ENCODE data around the gene MPDZ.

Gene MPDZ

DNA sequence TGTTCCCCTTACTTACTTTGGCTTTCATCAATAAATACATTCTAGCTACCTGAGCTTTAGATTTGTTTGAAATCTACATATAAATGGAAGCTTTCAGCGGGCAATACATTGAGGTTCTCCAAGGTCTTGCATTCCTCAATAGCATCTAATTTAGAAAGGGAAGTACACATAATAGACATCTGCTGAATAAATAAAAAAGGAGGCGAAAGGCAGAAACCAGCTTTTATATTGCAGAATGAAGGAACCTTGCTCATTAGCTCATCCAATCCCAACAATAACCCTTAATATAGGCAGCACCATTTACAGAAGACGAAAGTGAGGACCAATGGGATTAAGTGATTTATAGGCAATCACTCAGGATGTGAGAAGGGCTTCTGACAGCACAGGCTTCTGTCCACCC lies 147.5 kb downstream of the MPDZ start:
- H3K27ac ChIP-seq (replicated peaks): no peak overlapping the region
- no peak for TF ChIP-seq GABPA (IDR thresholded peaks at IDR 0.05; ENCODE audit: low read depth)
- no peak for TF ChIP-seq POLR2AphosphoS5 (IDR thresholded peaks at IDR 0.05; ENCODE audit: low read depth)
- no peak for TF ChIP-seq SPI1 (IDR thresholded peaks at IDR 0.05; ENCODE audit: borderline replicate concordance, low read depth)
- TF ChIP-seq, protein P1, sequence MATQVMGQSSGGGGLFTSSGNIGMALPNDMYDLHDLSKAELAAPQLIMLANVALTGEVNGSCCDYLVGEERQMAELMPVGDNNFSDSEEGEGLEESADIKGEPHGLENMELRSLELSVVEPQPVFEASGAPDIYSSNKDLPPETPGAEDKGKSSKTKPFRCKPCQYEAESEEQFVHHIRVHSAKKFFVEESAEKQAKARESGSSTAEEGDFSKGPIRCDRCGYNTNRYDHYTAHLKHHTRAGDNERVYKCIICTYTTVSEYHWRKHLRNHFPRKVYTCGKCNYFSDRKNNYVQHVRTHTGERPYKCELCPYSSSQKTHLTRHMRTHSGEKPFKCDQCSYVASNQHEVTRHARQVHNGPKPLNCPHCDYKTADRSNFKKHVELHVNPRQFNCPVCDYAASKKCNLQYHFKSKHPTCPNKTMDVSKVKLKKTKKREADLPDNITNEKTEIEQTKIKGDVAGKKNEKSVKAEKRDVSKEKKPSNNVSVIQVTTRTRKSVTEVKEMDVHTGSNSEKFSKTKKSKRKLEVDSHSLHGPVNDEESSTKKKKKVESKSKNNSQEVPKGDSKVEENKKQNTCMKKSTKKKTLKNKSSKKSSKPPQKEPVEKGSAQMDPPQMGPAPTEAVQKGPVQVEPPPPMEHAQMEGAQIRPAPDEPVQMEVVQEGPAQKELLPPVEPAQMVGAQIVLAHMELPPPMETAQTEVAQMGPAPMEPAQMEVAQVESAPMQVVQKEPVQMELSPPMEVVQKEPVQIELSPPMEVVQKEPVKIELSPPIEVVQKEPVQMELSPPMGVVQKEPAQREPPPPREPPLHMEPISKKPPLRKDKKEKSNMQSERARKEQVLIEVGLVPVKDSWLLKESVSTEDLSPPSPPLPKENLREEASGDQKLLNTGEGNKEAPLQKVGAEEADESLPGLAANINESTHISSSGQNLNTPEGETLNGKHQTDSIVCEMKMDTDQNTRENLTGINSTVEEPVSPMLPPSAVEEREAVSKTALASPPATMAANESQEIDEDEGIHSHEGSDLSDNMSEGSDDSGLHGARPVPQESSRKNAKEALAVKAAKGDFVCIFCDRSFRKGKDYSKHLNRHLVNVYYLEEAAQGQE (IDR thresholded peaks at IDR 0.05; ENCODE audit: insufficient replicate concordance, low read depth): no peak
- TF ChIP-seq, protein P2, sequence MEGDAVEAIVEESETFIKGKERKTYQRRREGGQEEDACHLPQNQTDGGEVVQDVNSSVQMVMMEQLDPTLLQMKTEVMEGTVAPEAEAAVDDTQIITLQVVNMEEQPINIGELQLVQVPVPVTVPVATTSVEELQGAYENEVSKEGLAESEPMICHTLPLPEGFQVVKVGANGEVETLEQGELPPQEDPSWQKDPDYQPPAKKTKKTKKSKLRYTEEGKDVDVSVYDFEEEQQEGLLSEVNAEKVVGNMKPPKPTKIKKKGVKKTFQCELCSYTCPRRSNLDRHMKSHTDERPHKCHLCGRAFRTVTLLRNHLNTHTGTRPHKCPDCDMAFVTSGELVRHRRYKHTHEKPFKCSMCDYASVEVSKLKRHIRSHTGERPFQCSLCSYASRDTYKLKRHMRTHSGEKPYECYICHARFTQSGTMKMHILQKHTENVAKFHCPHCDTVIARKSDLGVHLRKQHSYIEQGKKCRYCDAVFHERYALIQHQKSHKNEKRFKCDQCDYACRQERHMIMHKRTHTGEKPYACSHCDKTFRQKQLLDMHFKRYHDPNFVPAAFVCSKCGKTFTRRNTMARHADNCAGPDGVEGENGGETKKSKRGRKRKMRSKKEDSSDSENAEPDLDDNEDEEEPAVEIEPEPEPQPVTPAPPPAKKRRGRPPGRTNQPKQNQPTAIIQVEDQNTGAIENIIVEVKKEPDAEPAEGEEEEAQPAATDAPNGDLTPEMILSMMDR (IDR thresholded peaks at IDR 0.05; ENCODE audit: insufficient read depth, low read length): no peak
- DNase-seq (ENCODE audit: low read depth in 1 of 2, low spot score in 1 of 2): no peak
- no peaks in the 10 kb centered on the region for H3K27me3 ChIP-seq (ENCODE audit: insufficient read depth, poor library complexity, severe bottlenecking)
- H3K4me3 ChIP-seq (replicated peaks; ENCODE audit: insufficient read depth, low read length): no peak overlapping the region

DNA sequence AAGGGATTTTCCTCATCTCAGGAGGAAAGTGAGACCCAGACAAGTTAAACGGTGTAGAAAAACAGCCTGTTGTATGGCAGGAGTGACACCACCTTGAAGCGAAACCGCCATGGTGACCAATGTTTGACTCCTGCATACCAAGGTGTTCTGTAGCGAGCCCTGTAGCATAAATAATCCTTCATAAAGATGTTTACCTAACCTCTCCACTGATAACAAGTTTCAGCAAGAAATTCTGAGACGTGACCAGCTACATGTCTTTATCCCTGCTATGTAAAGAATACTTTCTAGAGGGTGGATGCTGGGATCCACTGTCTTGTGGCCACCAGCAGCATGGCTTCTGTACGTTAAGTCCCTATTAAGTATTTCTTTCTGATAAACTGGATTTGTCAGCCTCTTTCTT lies 148.1 kb downstream of the MPDZ start:
- Histone ChIP-seq H3K27me3 (ENCODE audit: insufficient read depth, poor library complexity, severe bottlenecking) (no peaks in the 10 kb centered on the region), H3K4me3 (replicated peaks; ENCODE audit: insufficient read depth, low read length) (no peak overlapping the region), H3K27ac (replicated peaks) (no peak overlapping the region)
- no peak for DNase-seq (ENCODE audit: low read depth in 1 of 2, low spot score in 1 of 2)
- TF ChIP-seq, protein P2 (IDR thresholded peaks at IDR 0.05; ENCODE audit: insufficient read depth, low read length): no peak
- TF ChIP-seq GABPA (IDR thresholded peaks at IDR 0.05; ENCODE audit: low read depth) (no peak), POLR2AphosphoS5 (IDR thresholded peaks at IDR 0.05; ENCODE audit: low read depth) (no peak), SPI1 (IDR thresholded peaks at IDR 0.05; ENCODE audit: borderline replicate concordance, low read depth) (no peak)
- TF ChIP-seq, protein P1 (IDR thresholded peaks at IDR 0.05; ENCODE audit: insufficient replicate concordance, low read depth): no peak

DNA sequence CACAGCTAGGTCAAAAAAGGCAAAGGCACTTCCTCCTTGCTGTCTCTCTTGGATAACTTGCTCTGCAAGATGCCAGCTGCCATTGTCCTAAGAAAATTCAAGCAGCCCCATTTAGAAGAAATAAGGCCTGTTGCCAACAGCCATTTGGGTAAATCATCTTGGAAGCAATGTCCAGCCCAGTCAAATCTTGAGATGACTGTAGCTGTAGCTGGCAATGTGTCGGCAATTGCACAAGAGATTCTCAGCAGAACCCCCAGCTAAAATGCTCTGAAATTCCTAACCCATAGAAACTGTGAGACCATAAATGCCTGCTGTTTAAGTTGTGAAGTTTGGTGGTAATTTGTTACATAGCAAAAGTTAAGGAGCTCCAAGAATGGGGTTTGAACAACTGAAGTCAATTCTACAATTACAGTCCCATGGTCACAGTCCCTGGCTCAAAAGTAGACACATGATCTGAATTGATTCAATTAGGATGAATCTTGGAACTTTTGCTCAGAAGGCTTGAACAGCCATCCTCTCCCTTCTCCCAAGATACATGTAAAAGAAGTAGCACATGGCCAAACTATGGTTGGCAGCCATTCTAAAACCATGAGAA lies 151.1 kb downstream of the MPDZ start:
- Histone ChIP-seq H3K27ac (replicated peaks) (no peak overlapping the region), H3K4me3 (replicated peaks; ENCODE audit: insufficient read depth, low read length) (no peak overlapping the region), H3K27me3 (ENCODE audit: insufficient read depth, poor library complexity, severe bottlenecking) (no peaks in the 10 kb centered on the region)
- no peak for DNase-seq (ENCODE audit: low read depth in 1 of 2, low spot score in 1 of 2)
- TF ChIP-seq GABPA (IDR thresholded peaks at IDR 0.05; ENCODE audit: low read depth) (no peak), POLR2AphosphoS5 (IDR thresholded peaks at IDR 0.05; ENCODE audit: low read depth) (no peak), SPI1 (IDR thresholded peaks at IDR 0.05; ENCODE audit: borderline replicate concordance, low read depth) (no peak)
- TF ChIP-seq, protein P2 (IDR thresholded peaks at IDR 0.05; ENCODE audit: insufficient read depth, low read length): no peak
- TF ChIP-seq, protein P1 (IDR thresholded peaks at IDR 0.05; ENCODE audit: insufficient replicate concordance, low read depth): no peak

Measured in HL-60 (cell line).